B cell (primary cell): ENCODE data around the gene BRINP2. TPM values are rescaled to one million over a fixed set of nuclear protein-coding genes. Genes with fewer than 3 reads are reported as not detected.

Experiments
- ATAC-seq: fragments of 200-7000 bp; cut with Tn5 transposase; one replicate; pipeline ENCODE4 v1.10.0; 2021; ENCODE audit warnings: low read depth, mild to moderate bottlenecking, moderate number of reproducible peaks, moderate library complexity
- CTCF ChIA-PET: fragments of 350-600 bp; sonication (Branson Sonifier 250); formaldehyde crosslinking; loops from one replicate; lab custom pipeline; 2021; ENCODE audit warnings: antibody characterized with exemption, inconsistent platforms; lab: Charles Lee
- POLR2A ChIA-PET: fragments of 350-600 bp; sonication (Branson Sonifier 250); formaldehyde crosslinking; loops from one replicate; lab custom pipeline; 2021; ENCODE audit warnings: antibody characterized with exemption; lab: Charles Lee
- DNase-seq: peaks from one replicate; pipeline ENCODE4 v3.0.0; 2013
- H2AFZ ChIP-seq: 2 replicates; pipeline ENCODE4 v1.6.1; 2012; ENCODE audit warnings: mild to moderate bottlenecking, low read depth, low read length; ENCODE audit not compliant: insufficient read depth, poor library complexity, severe bottlenecking
- H3K27ac ChIP-seq, 2 donors: 1 replicate in 1 of 2; 2 replicates in 1 of 2; pipeline ENCODE4 v1.5.1; 2012 to 2013; ENCODE audit warnings: low read length in 2 of 2, mild to moderate bottlenecking in 2 of 2, moderate library complexity in 1 of 2
- H3K27me3 ChIP-seq, 4 experiments: fragments of 200-600 bp in 1 of 4; sonication (generic) in 1 of 4; replicated peaks in 1 of 4; 1 replicate in 2 of 4; 2 replicates in 2 of 4; pipeline versions ENCODE4 v1.6.1 to v1.7.0; 2013 to 2016; ENCODE audit warnings: low read length in 3 of 4, mild to moderate bottlenecking in 2 of 4, mixed read lengths in 1 of 4, moderate library complexity in 1 of 4; ENCODE audit not compliant: insufficient read depth in 4 of 4, control insufficient read depth in 3 of 4; ENCODE audit errors: control extremely low read depth in 1 of 4
- H3K36me3 ChIP-seq, 2 experiments: replicated peaks in 1 of 2; 1 replicate in 1 of 2; 2 replicates in 1 of 2; pipeline versions ENCODE4 v1.6.1 to v1.7.1; 2013; ENCODE audit warnings: low read length in 1 of 2; ENCODE audit not compliant: insufficient read depth in 2 of 2, control insufficient read depth in 1 of 2; ENCODE audit errors: control extremely low read depth in 1 of 2, extremely low read depth in 1 of 2
- H3K4me1 ChIP-seq, 2 donors: fragments of 200-600 bp in 1 of 2; sonication (generic) in 1 of 2; 1 replicate in 1 of 2; 2 replicates in 1 of 2; pipeline versions ENCODE4 v1.5.1 to v1.6.1; 2013 to 2017; ENCODE audit warnings: low read length in 2 of 2; ENCODE audit not compliant: control insufficient read depth in 2 of 2, insufficient read depth in 2 of 2
- H3K4me2 ChIP-seq: replicated peaks from 2 replicates; pipeline ENCODE3; 2012; ENCODE audit warnings: mild to moderate bottlenecking, low read depth, low read length; ENCODE audit not compliant: poor library complexity, severe bottlenecking
- H3K4me3 ChIP-seq, 5 experiments: fragments of 200-600 bp in 1 of 5; sonication (generic) in 1 of 5; 1 replicate in 3 of 5; 2 replicates in 2 of 5; pipeline versions ENCODE4 v1.5.1 to v1.7.0; 2011 to 2016; ENCODE audit warnings: low read length in 4 of 5, mild to moderate bottlenecking in 4 of 5, low read depth in 2 of 5, control low read depth in 1 of 5, moderate library complexity in 1 of 5; ENCODE audit not compliant: insufficient read depth in 1 of 5; ENCODE audit errors: control extremely low read depth in 1 of 5, extremely low read depth in 1 of 5
- H3K79me2 ChIP-seq: fragments of 200-600 bp; sonication (generic); one replicate; pipeline ENCODE4 v1.6.0; 2016; ENCODE audit warnings: low read length; ENCODE audit not compliant: control insufficient read depth, insufficient read depth
- H3K9ac ChIP-seq: fragments of 200-600 bp; sonication (generic); 2 replicates; pipeline ENCODE4 v1.6.1; 2017; ENCODE audit warnings: mild to moderate bottlenecking, low read length, moderate library complexity
- H3K9me3 ChIP-seq, 3 donors: one replicate each; pipeline versions ENCODE4 v1.6.1 to v1.7.1; 2013; ENCODE audit warnings: low read length in 2 of 3; ENCODE audit not compliant: control insufficient read depth in 2 of 3, insufficient read depth in 1 of 3; ENCODE audit errors: control extremely low read depth in 1 of 3
- H4K20me1 ChIP-seq: 2 replicates; pipeline ENCODE4 v1.6.0; 2012; ENCODE audit warnings: mild to moderate bottlenecking, low read length; ENCODE audit not compliant: insufficient read depth, control insufficient read depth, poor library complexity, severe bottlenecking
- H3K27ac Mint-ChIP-seq: one replicate; pipeline ENCODE4 v1.8.0; 2021; ENCODE audit warnings: mixed read lengths
- H3K27me3 Mint-ChIP-seq: one replicate; pipeline ENCODE4 v1.8.0; 2021; ENCODE audit warnings: mixed read lengths
- H3K4me1 Mint-ChIP-seq: one replicate; pipeline ENCODE4 v1.8.0; 2021; ENCODE audit warnings: mixed read lengths
- H3K4me3 Mint-ChIP-seq: one replicate; pipeline ENCODE4 v1.8.0; 2021; ENCODE audit warnings: mixed read lengths
- H3K9me3 Mint-ChIP-seq: one replicate; pipeline ENCODE4 v1.8.0; 2022; ENCODE audit warnings: mixed read lengths; ENCODE audit not compliant: insufficient read depth
- EZH2 ChIP-seq: IDR thresholded peaks from 2 replicates; pipeline ENCODE4 v1.6.1; 2012; ENCODE audit warnings: borderline replicate concordance, low read depth, mild to moderate bottlenecking, moderate library complexity, low read length; ENCODE audit not compliant: insufficient read depth, poor library complexity, severe bottlenecking
- WGBS: methylation state at CpG from one replicate; pipeline ENCODE4 v1.1.5; 2013; ENCODE audit warnings: missing lambda C conversion rate; ENCODE audit not compliant: insufficient coverage; 5-methylcytosine and 5-hydroxymethylcytosine counted together
- intact Hi-C: fragments of 100-400 bp; cut with micrococcal nuclease; formaldehyde crosslinking; loops from one replicate; pipeline ENCODE4 v1.10.0; 2022
- polyA plus RNA-seq: library from polyadenylated mRNA; depleted of rRNA; stranded (reverse); fragments of >200 nt; gene quantifications from 2 replicates; pipeline ENCODE4 v1.2.3, GENCODE V29; 2012
- total RNA-seq, 2 donors: library from RNA; stranded (reverse); fragments of 120-200 nt in 1 of 2; gene quantifications; 1 replicate in 1 of 2; 2 replicates in 1 of 2; pipeline versions ENCODE4 v1.2.3 to v1.2.4, GENCODE V29; 2013 to 2022
- TF ChIP-seq, protein P1 (sequence below): fragments of 200-600 bp; IDR thresholded peaks from one replicate; pipeline ENCODE4 v1.8.0; 2022; ENCODE audit warnings: antibody characterized with exemption, mild to moderate bottlenecking

The BRINP2 gene
- total and polyA plus RNA-seq, 2 donors (not counting 1 experiment from before 2014, with no cell fraction given) = not detected

DNA sequence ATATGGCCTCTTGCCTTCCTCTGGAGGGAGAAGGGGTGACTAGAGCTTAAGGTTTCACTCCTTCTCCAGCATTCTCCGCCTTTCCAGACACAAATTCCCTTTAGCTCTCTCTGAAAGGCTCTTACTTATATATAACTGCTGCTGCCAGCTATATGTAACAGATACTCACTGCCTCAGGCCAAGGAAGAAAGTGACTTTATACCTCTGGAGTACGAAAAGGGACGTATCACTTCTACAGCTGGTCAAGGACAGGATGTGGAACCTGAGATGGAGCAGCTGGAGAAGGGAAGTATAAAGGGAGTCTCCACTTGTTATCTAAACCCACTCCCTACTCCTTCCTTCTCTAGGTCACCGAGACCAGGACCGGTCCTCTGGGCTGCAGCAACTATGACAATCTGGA, 102.4 kb downstream of the BRINP2 start:
- intact Hi-C loops = no loop called here
- Histone ChIP-seq H3K36me3 (no peaks in the 10 kb centered on the region), H3K27ac (no peak overlapping the region), H3K4me1 (no peaks in the 10 kb centered on the region), H3K9ac (no peak overlapping the region), H3K79me2 (no peaks in the 10 kb centered on the region), H3K4me2 (no peak overlapping the region), H3K27me3 (no peaks in the 10 kb centered on the region), H3K9me3 (no peaks in the 10 kb centered on the region), H3K4me3 (no peak overlapping the region), H4K20me1 (no peaks in the 10 kb centered on the region), H2AFZ (no peak overlapping the region)
- ChIA-PET POLR2A (no interaction called here), CTCF (no interaction called here)
- DNase-seq = no peak
- no peaks in the 10 kb centered on the region for H3K4me1 Mint-ChIP-seq
- 93% methylated on average over 2 of the region's 5 CpGs for WGBS
- no peak for TF ChIP-seq EZH2
- TF ChIP-seq, protein P1, sequence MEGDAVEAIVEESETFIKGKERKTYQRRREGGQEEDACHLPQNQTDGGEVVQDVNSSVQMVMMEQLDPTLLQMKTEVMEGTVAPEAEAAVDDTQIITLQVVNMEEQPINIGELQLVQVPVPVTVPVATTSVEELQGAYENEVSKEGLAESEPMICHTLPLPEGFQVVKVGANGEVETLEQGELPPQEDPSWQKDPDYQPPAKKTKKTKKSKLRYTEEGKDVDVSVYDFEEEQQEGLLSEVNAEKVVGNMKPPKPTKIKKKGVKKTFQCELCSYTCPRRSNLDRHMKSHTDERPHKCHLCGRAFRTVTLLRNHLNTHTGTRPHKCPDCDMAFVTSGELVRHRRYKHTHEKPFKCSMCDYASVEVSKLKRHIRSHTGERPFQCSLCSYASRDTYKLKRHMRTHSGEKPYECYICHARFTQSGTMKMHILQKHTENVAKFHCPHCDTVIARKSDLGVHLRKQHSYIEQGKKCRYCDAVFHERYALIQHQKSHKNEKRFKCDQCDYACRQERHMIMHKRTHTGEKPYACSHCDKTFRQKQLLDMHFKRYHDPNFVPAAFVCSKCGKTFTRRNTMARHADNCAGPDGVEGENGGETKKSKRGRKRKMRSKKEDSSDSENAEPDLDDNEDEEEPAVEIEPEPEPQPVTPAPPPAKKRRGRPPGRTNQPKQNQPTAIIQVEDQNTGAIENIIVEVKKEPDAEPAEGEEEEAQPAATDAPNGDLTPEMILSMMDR = no peak
- peaks cover 3% of the 10 kb centered on the region for H3K27me3 Mint-ChIP-seq
- no peaks in the 10 kb centered on the region for H3K9me3 Mint-ChIP-seq
- no peak overlapping the region for H3K27ac Mint-ChIP-seq
- no peak overlapping the region for H3K4me3 Mint-ChIP-seq
- no peak for ATAC-seq

DNA sequence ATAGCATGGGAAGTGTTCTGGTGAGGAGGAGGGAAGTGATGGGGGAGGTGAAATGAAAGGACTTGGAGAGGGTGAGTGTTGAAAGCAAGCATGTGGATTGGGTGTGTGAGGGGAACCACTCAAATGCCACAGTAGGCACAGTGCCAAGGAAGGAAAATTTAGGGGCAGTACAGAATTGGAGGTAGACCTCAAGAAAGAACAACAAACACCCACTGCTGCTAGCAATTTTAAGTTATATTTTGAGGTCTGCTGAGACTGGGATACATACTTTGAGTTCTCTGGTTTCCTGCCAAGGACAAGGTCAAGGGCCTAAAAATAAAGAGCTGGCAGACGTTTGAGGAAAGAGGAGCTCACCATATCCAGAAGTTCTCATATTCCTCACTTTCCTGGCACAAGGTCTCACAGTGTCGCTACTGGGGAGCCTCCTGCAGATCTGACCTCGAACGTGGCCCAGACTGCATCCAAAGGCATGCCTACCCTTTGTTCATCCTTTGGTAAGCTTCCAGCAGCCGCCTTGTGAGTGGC, 104.0 kb downstream of the BRINP2 start:
- TF ChIP-seq, protein P1 = no peak
- TF ChIP-seq EZH2 = no peak
- Histone ChIP-seq H3K4me1 (no peaks in the 10 kb centered on the region), H3K36me3 (no peaks in the 10 kb centered on the region), H3K79me2 (no peaks in the 10 kb centered on the region), H3K9ac (no peak overlapping the region), H3K4me3 (no peak overlapping the region), H3K4me2 (no peak overlapping the region), H3K27ac (no peak overlapping the region), H3K9me3 (no peaks in the 10 kb centered on the region), H2AFZ (no peak overlapping the region), H3K27me3 (no peaks in the 10 kb centered on the region), H4K20me1 (no peaks in the 10 kb centered on the region)
- Mint-ChIP-seq H3K27me3 (peaks cover 3% of the 10 kb centered on the region), H3K9me3 (no peaks in the 10 kb centered on the region), H3K27ac (no peak overlapping the region), H3K4me1 (no peaks in the 10 kb centered on the region), H3K4me3 (no peak overlapping the region)
- intact Hi-C loops = no loop called here
- POLR2A ChIA-PET = no interaction called here
- CTCF ChIA-PET = no interaction called here
- DNase-seq (no peak), ATAC-seq (no peak)
- 79% methylated on average over 5 of the region's 5 CpGs for WGBS
